HuH-7.5 (cell line): ENCODE data around the gene PRKN.

ENCODE experiments used
- DNase-seq: peaks from one replicate; pipeline ENCODE4 v3.0.0; 2011; ENCODE audit warnings: low spot score

PRKN gene

DNA sequence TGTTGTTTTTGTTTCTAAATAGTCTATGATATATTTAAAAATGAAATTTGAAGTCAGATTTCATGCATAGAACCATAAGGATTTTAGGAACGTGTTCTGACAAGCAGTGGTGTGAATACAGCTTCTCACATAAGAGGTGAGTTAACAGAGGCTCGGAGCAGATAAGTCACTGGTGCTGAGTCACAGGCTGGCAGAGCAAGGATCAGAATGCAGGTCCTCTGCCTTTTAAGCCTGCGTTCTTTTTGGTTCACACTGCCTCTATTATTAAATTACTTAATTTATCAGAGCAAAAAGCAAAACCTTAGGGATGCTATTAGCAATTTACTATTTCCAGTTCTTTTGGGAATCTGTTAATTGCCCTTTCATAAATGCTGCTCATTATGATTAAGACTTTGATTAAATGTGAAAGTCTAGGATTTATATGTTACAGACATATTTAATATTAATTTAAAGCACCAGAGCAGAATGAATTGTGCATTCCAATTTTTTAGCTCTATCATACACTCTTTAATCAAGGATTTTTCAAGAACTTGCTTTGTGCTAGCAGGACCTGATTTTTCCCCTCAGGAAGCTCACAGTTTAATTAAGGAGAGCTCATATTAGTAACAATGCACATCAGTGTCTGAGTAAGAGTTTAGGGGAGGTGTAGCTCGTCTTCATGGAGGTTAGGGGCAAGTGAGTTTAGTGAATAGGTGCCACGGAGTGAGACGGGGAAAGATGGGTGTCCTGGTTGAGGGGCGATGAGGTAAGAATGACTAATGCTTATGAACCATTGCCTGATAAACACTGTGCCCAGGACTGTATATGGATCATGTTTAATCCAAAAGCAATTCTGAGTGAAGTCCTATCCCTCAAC lies 1241.0 kb downstream of the PRKN start:
- no peak for DNase-seq

DNA sequence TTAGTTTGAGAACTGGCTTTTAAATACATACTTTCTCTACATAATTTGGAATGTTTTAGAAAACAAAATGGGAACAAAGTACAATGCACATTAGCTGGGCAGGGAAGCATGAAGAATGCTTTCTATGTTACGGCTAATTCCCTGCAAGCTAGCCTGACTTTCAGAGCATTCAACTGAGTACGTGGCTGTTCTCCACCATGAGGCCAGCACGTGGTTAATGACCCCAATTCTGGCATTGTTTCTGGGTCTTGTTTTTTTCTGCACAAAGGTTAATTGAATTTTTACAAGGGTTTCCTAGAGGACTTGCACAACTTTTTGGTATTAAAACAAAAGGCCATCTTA lies 1245.1 kb downstream of the PRKN start:
- DNase-seq: no peak

DNA sequence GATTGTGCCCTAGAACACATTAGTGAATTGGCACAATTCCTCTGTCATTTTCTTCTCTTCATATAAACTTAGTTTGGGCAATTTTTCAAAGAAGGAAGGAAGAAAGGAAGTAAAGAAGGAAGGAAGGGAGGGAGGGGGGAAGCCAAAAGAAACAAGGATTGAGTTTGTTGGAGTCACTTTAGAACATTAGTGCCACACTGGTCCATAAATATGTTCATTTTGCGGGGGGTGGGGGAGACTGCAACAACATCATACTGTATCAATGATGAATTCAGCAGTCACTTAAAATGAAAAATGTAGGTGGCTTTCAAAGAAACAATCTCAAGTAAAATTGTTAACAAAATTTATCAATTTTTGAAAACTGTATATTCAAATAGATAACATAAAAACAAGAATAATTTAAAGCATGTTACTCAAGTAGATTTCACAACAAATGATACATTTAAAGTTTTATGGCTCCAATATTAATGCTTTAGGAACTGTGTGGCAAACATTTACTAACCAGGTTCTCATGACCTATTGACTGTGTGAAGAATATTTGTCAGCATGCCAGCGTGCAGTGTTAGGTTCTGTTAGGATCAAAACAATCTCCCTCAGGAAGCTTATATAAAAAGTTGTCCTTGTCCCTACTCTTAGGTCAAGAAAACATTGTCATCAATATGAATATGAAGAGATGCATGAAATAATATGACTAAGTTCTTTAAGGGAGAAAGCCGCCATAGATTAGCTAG lies 1245.6 kb downstream of the PRKN start:
- DNase-seq: no peak

DNA sequence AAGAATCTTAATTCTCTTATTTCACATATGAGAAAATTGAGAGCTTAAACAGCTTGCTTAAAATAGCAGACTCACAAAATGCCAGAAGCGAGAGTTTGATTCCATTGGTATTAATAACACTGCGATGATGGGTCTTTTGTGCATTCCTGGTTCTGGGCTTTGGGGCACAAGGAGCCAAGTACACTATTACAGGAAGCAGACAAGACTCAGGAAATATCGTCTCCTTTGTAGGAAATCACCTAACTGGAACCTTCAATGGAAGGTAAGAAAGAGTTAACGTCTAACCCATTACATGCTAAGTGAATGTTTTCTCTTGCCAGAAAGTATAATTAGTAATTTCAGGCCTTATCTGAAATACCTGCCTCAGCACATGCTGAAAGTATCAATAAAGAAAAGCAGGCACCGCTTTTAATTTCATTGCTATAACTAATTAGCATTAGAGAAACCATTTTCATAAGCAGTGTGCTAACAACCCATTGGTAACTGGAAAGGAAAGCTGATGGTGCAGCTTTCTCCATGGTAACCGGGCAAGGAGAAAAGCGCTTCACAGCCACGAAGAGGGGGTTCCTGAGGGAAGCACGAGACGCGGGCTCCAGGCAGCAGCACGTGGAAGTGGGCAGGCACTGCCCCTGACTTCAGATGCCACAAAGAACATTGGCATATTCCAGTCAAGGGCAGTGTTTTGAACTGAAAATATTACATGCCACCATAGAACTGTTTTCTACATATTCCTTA lies 1247.0 kb downstream of the PRKN start:
- no peak for DNase-seq

DNA sequence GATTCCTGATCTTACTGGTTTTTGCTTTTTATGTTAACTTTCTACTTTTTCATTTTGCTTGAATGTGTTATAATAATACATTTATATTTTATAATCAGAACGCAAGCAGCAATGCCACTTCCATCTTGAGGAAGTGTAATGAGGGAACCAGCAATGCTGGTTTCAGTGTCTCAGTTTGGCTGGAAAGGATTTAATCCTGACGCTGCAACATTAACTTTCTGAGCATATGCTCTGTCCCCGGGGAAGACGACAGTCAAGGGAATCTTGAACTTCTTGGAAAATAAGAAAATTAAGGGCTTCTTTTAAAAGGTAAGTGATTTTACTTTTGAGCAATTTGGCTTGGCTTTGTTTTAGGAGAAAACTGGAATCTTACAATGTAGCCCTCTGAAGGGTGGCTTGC lies 1248.2 kb downstream of the PRKN start:
- DNase-seq: no peak

DNA sequence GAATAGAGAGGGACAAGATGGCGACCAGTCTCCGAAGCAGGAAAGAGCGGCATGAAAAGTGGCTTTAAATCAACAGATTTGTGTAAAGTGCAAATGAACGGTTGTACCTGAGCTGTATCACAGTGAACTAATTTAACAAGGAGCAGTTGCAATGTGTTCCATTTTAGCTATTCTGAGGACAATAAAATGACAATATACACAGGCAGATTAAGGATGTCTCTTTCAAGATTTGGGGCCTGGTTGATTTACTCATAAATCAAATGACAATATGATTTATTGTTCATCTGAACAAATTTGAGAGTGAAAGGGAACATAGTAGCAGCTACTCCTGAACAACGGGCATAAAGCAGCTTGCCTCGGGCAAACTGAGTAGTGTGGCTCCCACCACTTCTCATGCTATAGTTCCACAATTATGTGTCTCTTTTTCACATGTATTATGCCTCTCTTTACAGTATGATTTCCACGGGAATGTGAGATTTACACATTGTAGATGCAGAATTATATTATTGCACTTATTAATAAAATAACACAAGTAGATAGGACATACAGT lies 1249.6 kb downstream of the PRKN start:
- DNase-seq: no peak

DNA sequence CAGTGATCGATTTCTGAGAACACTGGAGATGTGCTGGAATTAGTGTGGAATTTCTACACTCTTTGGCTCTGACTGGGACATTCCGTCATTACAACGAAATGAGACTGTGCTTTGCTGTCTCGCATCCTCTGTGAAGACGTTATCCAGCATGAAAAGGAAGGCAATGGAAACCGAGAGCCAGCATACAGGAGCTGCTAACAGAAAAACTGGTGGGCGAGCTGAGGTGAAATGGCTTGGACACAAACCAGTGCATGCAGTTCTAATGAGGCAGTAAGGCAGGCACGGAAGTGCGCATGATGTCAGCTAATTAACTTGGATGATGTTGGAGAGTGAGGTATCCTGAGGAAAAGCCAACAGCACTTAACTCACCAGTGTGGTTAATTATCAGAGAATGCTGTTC lies 1250.9 kb downstream of the PRKN start:
- no peak for DNase-seq

DNA sequence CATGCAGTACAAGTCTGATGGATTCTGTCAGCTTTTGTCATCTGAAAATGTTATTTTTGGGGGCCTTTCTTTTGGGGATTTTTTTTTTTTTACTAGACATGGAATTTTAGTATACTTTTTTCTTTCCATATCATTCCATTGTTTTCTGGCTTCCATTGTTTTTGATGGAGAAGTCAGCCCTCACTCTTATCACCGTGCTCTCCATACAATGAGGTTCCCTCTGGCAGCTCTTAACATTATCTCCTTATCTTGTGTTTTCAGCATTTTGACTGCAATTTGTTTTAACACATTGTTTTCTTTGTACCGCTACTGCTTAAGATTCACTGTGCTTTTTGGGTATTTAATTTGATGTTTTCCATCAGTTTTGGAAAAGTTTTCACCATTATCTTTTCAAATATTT lies 1262.2 kb downstream of the PRKN start:
- no peak for DNase-seq

DNA sequence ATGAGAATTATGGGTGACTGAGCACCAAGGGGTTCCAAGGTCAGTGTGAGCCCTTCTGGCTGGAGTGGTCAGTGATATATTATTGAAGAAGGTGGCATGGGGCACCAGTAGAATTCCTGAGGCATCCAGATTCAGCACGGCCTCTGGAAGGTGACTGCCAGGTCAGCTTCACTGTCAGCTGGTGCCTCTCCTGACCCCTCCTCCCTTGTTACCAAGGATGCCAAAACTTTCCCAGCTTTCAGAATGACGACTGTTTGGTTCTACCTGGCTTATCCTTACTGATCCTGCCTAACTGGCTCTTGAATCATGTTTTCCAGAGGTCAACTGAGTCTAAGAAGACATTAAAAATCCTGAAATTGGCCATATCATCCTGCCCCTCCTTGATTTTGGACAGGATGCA lies 1264.5 kb downstream of the PRKN start:
- DNase-seq: no peak

DNA sequence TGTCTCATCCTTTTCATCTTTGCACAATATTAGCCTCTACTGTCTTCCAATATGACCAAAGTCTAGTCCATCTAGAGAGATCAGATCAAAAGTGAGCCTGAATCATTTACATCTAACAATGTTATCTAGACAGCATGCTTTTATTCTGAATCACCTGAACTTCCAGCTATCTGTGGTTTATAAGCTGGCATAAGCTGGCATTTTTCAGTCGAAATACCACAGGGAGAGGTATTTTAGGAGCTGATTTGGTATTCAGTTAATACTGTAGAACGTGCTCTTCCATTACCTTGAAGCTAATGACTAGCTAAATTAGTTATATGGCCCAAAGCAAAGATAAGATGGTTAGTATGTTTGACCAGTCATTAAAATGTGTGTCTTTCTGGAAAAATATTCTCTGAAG lies 1265.4 kb downstream of the PRKN start:
- DNase-seq: no peak

DNA sequence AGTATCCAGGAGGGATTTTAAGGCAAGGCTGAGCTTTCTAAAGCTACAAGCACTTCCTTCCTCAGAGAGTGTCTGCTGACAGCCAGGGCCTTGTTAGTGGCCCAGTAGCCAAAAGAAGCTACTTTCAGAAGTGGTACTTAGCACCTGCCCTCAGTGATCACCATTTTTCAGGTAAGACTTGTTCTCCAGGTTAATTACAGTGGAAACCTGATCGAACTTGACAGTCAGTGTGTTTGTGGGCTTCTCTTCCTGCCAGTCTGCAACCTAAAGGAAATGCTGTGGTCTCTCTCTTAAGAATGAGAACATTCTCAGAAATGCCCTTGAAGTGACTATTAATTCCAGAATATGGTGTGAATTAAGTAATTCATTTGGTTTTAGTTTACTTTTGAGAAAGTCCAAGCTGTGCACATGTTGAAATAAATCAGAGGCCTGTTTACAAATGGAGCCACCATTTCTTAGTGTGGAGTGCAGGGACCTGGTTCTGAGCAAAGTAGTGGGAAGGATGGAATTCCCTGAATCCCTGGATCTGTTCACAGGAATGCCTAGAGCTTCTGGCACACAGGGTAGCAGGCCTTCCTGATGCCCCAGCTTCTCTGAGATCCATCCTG lies 1268.5 kb downstream of the PRKN start:
- DNase-seq: no peak

DNA sequence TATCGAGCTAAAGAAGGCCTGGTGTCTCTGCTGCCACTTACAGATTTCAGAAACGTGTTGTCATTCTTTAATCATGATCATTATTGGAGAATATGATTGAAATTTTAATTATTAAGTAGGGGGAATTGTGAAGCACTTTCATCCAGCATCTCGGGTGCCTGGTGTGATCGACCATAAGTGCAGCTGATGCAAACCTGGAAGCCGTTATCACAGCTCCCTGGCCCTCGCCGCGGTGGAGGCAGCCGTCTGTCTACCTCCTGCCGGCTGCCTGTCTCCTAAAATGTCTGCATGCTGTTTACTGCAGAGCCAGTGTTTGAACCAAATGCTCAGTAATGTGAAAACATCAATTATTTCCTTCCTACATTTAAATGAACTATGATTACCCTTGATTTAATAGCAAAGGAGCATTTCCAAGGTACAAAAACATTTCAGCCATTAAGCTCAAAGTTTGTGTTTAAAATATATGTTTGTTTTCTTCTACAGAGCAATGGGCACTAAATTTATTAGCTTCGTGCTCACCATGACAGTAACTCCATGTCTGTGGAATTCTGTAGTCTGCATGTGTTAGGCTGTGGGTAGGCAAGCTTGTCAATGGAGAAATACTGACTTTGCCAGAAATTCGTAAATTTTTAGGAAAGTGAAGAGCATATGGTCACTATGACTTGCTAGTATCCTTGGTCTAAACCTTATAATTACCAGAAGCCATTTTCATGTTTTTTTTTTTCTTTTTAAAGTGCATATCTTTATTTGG lies 1269.2 kb downstream of the PRKN start:
- DNase-seq: no peak

DNA sequence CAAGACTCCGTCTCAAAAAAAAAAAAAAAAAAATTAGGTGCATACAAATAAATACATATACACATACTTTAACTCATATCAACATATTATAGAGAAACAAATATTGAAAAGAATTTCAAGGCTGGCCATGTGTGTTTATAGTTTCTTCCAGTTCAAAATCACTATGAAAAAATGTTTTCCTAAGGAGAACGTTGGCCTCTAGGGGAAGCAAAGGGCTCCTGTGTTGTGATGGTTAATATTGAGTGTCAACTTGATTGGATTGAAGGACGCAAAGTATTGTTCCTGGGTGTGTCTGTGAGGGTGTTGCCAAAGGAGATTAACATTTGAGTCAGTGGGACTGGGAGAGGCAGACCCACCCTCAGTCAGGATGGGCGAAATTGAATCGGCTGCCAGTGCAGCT lies 1271.7 kb downstream of the PRKN start:
- no peak for DNase-seq

DNA sequence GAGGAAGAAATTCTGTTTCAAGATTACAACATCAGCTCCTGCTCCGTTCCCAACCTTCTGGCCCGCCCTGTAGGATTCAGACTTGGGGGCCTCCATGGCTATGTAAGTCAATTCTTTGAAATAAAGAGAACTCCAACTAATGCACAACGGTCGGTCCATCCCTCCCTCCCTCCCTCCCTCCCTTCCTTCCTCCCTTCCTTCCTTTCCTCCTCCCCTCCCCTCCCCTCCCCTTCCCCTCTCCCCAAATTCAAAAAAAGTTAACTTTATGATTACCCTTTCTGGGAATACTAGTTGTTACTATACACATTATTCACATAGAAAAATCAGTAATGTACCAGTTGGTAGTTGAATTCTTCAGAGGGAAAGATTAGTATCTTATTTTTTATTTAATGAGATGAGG lies 1274.0 kb downstream of the PRKN start:
- no peak for DNase-seq

DNA sequence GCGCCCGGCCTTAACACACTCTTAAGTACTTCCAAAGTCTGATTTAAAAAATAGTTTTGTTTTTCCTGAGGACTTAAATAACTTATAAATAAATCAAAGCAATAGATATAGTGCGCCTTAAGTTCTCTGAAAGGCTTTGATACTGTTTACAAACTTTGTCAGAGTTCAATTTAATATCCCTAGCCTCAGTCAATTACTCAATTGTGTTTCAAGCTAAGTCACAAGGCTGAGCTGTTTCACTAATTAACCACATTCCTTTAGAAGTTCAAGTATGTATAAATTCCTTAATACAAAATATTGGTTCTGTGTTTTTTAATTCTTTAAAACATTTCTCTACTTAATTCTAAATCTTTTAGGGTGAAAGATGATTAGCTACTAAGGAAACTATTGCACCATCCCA lies 1275.3 kb downstream of the PRKN start:
- no peak for DNase-seq

DNA sequence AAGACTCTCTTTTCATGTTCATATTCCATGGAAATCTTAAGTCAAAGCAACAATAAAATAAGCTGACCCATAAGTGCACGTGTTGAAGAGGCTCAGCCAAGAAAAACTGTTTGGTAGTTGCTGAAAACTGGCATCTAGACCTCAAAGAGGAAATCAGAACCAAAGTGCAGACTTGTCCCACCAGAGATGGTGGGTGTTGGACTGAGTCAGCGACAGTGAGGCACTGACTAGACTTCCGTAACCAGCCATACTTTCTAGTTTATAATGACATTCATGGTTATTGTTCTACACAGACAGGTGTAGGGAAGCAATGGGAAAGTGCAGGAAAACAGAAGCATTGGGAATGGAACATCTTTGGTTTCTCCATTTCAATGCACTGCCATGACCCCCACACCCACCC lies 1278.0 kb downstream of the PRKN start:
- no peak for DNase-seq

DNA sequence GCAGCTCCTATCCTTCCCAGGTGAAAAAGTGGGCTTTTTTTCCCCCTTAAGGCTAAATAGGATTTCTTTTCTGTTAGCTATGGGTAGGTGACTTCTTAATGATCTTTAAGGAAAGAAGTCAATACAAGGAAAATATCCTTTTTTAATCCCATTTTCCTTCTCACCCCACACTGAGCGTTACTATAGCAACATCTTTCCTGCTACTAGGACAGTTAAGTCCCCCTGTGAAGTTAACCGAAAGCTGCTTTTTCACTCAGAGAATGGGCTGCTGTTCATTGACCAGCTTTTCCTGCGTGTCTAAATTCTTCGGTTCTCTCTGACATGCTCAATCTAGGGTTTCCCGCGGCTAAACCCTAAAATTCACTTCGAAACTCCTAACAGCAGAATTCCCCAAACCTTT lies 1280.6 kb downstream of the PRKN start:
- no peak for DNase-seq

DNA sequence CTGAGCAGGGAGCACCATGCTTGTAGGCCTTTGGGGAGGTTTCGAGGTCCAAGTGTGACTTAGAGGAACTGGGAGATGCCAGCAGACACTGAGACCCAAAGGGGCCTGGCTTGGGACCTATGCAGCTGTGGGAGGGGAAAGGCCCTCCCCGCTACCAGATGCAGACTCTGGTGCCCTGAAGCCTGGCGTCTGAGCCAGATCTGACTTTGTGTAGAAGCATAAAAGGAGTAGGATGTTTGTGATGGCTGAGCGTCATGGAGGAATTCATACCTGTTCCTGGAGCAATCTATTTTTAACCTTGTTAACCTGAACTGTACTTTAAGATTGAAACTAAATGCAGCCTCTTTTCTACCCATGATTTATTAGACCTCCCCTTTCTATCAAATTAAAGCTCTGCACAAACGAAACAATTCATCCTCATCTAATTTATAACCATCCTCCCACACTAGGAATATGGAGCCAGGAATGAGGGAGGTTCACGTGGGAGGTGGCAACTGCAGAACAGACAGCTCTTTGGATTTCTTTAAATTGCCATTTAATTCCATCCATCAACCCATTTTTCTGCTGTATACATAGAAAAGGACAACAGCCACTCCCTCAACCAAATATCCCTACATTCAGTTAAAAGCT lies 1281.2 kb downstream of the PRKN start:
- no peak for DNase-seq

DNA sequence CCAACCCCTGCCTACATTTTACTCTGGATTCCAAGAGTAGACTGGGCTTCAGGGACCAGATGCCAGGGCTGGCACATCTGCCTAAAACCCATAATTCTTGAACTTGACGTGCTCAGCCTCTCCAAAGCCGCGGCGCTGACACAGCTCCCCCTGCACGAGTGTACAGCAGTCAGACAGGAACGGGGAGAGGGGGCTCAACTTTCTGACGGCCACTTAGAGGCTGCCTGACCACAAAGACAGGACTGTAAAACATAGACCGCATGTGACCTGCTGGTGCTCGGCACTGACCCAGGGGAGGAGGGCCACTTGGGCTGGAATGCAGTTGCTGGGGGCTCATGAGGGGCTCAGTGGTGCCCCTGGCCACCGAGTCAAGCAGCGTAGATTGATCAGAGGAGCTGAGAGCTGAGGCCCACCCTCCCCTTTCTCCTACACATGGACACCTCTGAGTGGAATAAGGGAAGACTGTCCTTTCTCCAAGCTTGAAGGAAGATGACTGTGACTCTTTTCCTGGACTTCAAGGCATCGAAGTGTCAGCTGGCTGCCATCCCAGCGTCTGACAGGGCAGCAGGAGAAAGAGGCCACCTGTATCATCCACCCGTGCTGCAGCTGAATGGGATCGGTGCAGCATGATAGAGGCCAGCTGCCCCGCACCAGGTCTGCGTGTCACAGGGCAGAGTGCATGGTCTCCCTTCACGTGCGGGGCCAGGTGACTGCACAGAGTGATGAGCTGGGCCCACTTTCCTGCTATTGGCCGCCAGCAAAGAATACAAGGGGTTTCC lies 1282.4 kb downstream of the PRKN start:
- no peak for DNase-seq

DNA sequence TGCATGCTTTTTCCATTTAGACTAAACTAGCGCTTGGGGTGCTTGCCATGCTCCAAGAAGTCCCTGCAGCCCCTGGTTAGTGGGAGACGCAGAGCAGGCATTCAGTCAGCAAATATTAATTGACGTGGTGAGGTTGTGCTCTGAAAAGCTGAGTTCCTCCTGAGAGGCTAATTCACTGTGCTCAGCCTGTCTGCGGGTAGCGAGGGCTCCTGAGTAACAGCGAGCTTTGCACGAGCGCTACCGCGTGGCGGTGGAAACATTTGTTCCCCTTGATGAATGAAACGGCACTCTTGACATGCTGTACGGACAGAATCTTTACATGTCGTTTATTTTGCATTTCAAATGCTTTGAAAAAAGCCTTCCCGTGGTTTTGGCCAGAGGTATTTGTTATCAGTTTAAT lies 1283.1 kb downstream of the PRKN start:
- no peak for DNase-seq
